Measurements from ENCODE around the gene ITSN1.

The ITSN1 gene

GRCh38 chr21:33813832-33814365, 171.6 kb downstream of the ITSN1 start:
- DNase-seq (ENCODE audit: low read depth) = no peak

- no peak for DNase-seq (ENCODE audit: low read depth)
Measured at GRCh38 chr21:33815143-33815707, 172.9 kb downstream of the ITSN1 start.

GRCh38 chr21:33816174-33816573, 173.9 kb downstream of the ITSN1 start:
- DNase-seq (ENCODE audit: low read depth) = no peak

GRCh38 chr21:33817138-33817537, 174.8 kb downstream of the ITSN1 start:
- DNase-seq (ENCODE audit: low read depth) = no peak

GRCh38 chr21:33817663-33818451, 175.6 kb downstream of the ITSN1 start:
- DNase-seq (ENCODE audit: low read depth) = no peak

GRCh38 chr21:33820230-33820770, 178.0 kb downstream of the ITSN1 start:
- no peak for DNase-seq (ENCODE audit: low read depth)

GRCh38 chr21:33820798-33821197, 178.5 kb downstream of the ITSN1 start:
- DNase-seq (ENCODE audit: low read depth) = no peak

GRCh38 chr21:33821503-33822322, 179.4 kb downstream of the ITSN1 start:
- no peak for DNase-seq (ENCODE audit: low read depth)

GRCh38 chr21:33824156-33824941, 182.0 kb downstream of the ITSN1 start:
- no peak for DNase-seq (ENCODE audit: low read depth)

- no peak for DNase-seq (ENCODE audit: low read depth)
Measured at GRCh38 chr21:33825419-33825818, 183.1 kb downstream of the ITSN1 start.

- DNase-seq (ENCODE audit: low read depth) = no peak
Measured at GRCh38 chr21:33825915-33826314, 183.6 kb downstream of the ITSN1 start.

GRCh38 chr21:33828083-33828482, 185.8 kb downstream of the ITSN1 start:
- no peak for DNase-seq (ENCODE audit: low read depth)

- DNase-seq (ENCODE audit: low read depth) = no peak
Measured at GRCh38 chr21:33828577-33828976, 186.3 kb downstream of the ITSN1 start.

GRCh38 chr21:33829844-33830243, 187.5 kb downstream of the ITSN1 start:
- no peak for DNase-seq (ENCODE audit: low read depth)

- no peak for DNase-seq (ENCODE audit: low read depth)
Measured at GRCh38 chr21:33831962-33832659, 189.8 kb downstream of the ITSN1 start.

- DNase-seq (ENCODE audit: low read depth) = no peak
Measured at GRCh38 chr21:33834801-33835500, 192.7 kb downstream of the ITSN1 start.

GRCh38 chr21:33835920-33836319, 193.6 kb downstream of the ITSN1 start:
- DNase-seq (ENCODE audit: low read depth) = no peak

- DNase-seq (ENCODE audit: low read depth) = no peak
Measured at GRCh38 chr21:33836408-33836807, 194.1 kb downstream of the ITSN1 start.

- DNase-seq (ENCODE audit: low read depth) = no peak
Measured at GRCh38 chr21:33839167-33839716, 196.9 kb downstream of the ITSN1 start.

- no peak for DNase-seq (ENCODE audit: low read depth)
Measured at GRCh38 chr21:33839806-33840205, 197.5 kb downstream of the ITSN1 start.

All from ELR (cell line).